Measurements from ENCODE around the gene C1QL2.

Gene C1QL2

GRCh38 chr2:119204525-119204924 is 46.0 kb upstream of the C1QL2 start:
- TF ChIP-seq TEAD4 (IDR thresholded peaks at IDR 0.05) = no peak
- TF ChIP-seq TCF12 (IDR thresholded peaks at IDR 0.05; ENCODE audit: low read depth) = no peak
- TF ChIP-seq, protein P1, sequence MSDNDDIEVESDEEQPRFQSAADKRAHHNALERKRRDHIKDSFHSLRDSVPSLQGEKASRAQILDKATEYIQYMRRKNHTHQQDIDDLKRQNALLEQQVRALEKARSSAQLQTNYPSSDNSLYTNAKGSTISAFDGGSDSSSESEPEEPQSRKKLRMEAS (IDR thresholded peaks at IDR 0.05) = no peak
- no peak for TF ChIP-seq FOXM1 (IDR thresholded peaks at IDR 0.05; ENCODE audit: borderline replicate concordance, low read depth)
- no peak for TF ChIP-seq REST (IDR thresholded peaks at IDR 0.05; ENCODE audit: low read depth)
- no peak for TF ChIP-seq EP300 (IDR thresholded peaks at IDR 0.05; ENCODE audit: borderline replicate concordance)
- no peak for TF ChIP-seq ZBTB7A (IDR thresholded peaks at IDR 0.05; ENCODE audit: low read depth)
- no peak for TF ChIP-seq NFIC (IDR thresholded peaks at IDR 0.05)
- TF ChIP-seq, protein P2, sequence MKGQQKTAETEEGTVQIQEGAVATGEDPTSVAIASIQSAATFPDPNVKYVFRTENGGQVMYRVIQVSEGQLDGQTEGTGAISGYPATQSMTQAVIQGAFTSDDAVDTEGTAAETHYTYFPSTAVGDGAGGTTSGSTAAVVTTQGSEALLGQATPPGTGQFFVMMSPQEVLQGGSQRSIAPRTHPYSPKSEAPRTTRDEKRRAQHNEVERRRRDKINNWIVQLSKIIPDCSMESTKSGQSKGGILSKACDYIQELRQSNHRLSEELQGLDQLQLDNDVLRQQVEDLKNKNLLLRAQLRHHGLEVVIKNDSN (IDR thresholded peaks at IDR 0.05) = no peak
- no peak for TF ChIP-seq YY1 (IDR thresholded peaks at IDR 0.05; ENCODE audit: low read depth)
- no peak for TF ChIP-seq EGR1 (IDR thresholded peaks at IDR 0.05)
- no peak for TF ChIP-seq TAF1 (IDR thresholded peaks at IDR 0.05; ENCODE audit: low read depth)
- no peak for TF ChIP-seq RAD21 (IDR thresholded peaks at IDR 0.05; ENCODE audit: low read depth)
- no peak for TF ChIP-seq CEBPB (IDR thresholded peaks at IDR 0.05)
- TF ChIP-seq CREB1 (IDR thresholded peaks at IDR 0.05; ENCODE audit: low read depth) = no peak

DNA sequence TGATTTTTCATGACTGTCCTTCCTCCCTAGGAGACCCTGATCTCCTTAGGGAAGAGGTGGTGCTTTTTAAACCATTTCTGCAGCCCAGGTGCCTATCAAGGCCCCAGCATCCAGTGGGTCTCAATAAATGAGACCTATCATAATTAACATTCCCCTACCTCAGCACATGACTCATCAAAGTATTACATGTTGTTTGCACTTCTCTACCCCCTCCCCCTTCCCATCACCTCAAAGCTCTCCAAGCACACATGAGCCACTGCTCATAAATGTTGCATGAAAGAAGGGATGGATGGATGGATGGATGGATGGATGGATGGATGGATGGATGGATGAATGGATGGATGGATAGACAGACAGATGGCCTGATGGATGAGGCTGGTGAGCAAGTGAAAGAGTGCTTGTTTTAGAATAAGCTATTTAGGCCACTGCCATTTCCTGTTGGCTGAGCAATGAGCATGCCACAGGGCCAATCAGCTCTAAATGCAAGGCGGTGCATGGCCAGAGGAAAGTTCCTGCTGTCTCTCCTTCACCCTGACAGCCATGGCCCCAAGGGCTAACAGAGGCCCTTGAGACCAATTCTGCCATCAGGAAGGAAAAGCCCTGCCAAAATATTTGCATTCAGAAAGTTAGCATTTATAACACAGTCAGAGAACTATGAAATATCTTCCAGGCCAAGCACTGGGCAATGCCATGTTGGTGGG is 44.2 kb upstream of the C1QL2 start:
- TF ChIP-seq ZBTB7A (IDR thresholded peaks at IDR 0.05; ENCODE audit: low read depth) (no peak), EGR1 (IDR thresholded peaks at IDR 0.05) (no peak), EP300 (IDR thresholded peaks at IDR 0.05; ENCODE audit: borderline replicate concordance) (no peak), RAD21 (IDR thresholded peaks at IDR 0.05; ENCODE audit: low read depth) (no peak), TCF12 (IDR thresholded peaks at IDR 0.05; ENCODE audit: low read depth) (no peak), NFIC (IDR thresholded peaks at IDR 0.05) (no peak), YY1 (IDR thresholded peaks at IDR 0.05; ENCODE audit: low read depth) (no peak), CEBPB (IDR thresholded peaks at IDR 0.05) (no peak), REST (IDR thresholded peaks at IDR 0.05; ENCODE audit: low read depth) (no peak), FOXM1 (IDR thresholded peaks at IDR 0.05; ENCODE audit: borderline replicate concordance, low read depth) (no peak), TEAD4 (IDR thresholded peaks at IDR 0.05) (no peak), TAF1 (IDR thresholded peaks at IDR 0.05; ENCODE audit: low read depth) (no peak), CREB1 (IDR thresholded peaks at IDR 0.05; ENCODE audit: low read depth) (no peak)
- TF ChIP-seq, protein P1 (IDR thresholded peaks at IDR 0.05) = no peak
- TF ChIP-seq, protein P2 (IDR thresholded peaks at IDR 0.05) = no peak

DNA sequence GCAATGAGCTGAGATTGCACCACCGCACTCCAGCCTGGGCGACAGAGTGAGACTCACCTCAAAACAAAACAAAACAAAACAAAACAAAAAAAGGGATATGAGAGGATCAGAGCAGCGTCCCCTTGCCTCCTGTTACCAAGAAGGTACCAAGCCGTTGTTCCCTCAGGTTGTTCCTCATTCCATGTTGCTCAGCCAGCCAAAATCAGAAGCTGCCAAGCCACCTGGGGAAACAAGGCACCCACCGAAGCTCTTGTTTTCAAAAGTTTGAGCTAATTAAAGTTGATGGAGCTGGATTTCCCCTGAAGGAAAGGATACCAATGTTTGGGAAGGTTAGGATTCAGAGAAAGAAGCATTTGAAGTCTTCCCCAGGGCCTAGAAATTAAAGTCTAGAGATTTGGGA is 43.3 kb upstream of the C1QL2 start:
- TF ChIP-seq TAF1 (IDR thresholded peaks at IDR 0.05; ENCODE audit: low read depth) (no peak), ZBTB7A (IDR thresholded peaks at IDR 0.05; ENCODE audit: low read depth) (no peak)
- TF ChIP-seq, protein P1 (IDR thresholded peaks at IDR 0.05) = no peak

GRCh38 chr2:119198240-119198840 is 39.8 kb upstream of the C1QL2 start:
- TF ChIP-seq YY1 (IDR thresholded peaks at IDR 0.05; ENCODE audit: low read depth) (no peak), CREB1 (IDR thresholded peaks at IDR 0.05; ENCODE audit: low read depth) (no peak), EGR1 (IDR thresholded peaks at IDR 0.05) (no peak), RAD21 (IDR thresholded peaks at IDR 0.05; ENCODE audit: low read depth) (no peak), NFIC (IDR thresholded peaks at IDR 0.05) (no peak), REST (IDR thresholded peaks at IDR 0.05; ENCODE audit: low read depth) (no peak), TCF12 (IDR thresholded peaks at IDR 0.05; ENCODE audit: low read depth) (no peak), EP300 (IDR thresholded peaks at IDR 0.05; ENCODE audit: borderline replicate concordance) (no peak), TAF1 (IDR thresholded peaks at IDR 0.05; ENCODE audit: low read depth) (no peak)
- TF ChIP-seq, protein P1 (IDR thresholded peaks at IDR 0.05) = no peak

All from Ishikawa (cell line).